HG02623 (cell line): ENCODE results near the gene KRT82.

Experiments
- ATAC-seq: cut with Tn5 transposase; IDR thresholded peaks from one replicate; pipeline ENCODE4 v1.9.1; 2021; ENCODE audit warnings: moderate library complexity; ENCODE audit not compliant: unreplicated experiment

Gene KRT82

DNA sequence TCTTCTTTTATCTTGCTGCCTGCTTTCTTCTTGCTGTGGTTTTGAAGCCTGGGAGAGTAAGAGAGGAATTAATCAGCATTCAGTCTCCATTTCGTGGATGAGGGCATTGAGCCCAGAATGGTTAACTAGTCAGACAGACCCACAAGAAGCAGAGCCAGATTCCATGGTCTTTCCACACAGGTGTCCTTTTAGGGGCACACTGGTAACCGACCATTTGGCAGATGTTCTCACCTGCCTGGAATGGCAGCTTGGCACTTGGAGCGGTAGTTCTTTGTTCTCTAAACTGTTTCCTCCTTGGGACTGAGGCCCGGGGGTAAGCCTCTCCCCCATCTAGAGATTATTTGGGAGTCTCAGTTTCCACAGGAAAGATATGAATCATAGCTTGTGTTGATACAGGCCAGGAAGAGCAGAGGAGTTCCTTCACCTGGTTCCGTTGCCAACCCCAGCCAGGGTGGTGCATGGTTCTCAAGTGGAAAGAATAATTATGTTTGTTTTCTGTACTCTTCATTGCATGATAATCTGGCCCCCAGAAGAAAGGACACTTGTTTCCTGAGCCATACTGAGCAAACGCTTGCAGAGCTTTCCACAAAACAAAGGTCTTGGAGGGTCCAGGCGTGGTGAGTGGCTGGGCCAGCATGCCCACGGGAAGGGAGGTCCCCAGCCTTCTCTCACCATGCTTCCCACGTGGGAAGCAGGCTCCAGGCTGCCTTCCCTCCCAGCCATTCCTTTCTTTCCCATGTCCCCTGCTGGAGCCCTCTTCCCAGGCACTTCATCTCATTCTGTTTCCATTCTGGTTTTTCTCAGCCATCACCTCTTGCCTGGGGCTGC is 30.1 kb upstream of the KRT82 start:
- ATAC-seq: no peak

DNA sequence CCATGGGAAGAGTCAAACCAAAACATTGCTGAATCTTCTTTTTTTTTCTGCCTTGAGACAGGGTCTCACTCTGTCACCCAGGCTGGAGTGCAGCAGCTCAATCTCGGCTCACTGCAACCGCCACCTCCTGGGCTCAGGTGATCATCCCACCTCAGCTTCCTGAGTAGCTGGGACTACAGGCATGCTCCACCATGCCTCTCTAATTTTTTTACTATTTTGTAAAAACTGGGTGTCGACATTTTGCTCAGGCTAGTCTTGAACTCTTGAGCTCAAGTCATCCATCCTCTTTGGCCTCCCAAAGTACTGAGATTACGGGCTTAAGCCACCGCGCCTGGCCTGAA is 29.5 kb upstream of the KRT82 start:
- ATAC-seq: no peak

DNA sequence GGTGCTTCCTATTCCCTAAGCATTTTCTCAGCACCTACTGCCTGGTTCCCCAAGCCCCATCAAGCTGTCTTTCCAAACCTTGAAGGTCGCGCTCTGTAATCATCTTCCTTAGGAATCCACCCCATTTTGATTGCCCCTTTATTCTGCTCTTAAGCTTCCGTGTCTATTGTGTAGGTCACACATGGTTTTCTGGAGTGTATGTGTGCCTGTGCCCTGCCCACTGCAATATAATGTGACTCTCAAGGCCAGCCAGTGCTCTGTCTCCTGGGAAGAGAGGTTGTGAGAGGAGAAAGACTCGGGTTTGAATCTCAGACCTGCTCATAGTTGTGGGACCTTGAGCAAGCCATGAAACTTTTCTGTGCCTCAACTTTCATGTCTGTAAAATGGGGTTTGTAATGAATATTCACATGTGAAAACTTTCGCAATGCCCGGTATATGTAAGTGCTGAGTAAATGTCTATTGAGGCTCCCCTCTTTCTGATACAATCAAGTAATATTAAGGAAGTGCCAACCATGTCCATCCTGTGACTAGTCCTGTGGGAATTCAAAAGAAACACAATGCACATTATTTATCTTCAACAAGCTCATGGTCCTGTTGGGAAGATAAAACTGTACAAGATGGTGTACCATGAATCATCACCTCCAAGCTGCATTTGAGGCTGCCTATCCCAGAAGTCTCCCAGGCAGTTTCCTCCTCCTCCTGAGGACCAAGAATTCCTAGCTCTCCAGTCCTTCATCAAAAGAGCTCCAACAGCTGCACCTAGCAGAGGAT is 28.8 kb upstream of the KRT82 start:
- no peak for ATAC-seq

DNA sequence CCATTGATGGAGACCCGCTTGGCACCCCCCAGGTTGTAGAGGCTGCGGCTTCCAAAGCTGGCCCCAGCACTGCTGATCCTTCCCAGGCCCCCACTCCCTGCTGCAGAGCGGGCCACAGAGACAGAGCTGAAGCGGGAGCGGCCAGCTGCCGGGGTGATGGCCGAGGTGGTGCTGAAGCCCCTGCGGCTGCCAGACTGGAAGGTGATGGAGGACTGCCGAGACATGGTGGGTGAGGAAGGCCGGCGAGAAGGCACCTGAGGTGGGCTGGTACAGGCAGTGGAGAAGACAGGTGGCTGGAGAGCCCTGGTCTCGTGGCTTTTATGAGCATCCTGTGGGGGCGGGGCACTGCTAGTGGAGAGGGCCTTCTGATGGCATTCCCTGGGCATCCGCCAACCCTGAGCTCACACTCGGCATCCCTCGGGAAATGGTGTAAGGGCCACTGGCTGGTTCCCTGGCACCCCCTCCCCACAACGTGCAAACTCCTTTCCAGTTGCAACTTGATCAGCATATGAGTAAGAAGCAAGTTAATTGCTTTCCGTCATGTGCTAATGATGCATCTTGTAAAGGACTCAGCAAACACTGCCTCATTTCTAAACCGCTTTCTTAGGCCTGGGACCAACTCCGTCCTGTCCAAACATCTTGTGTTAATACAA is 28.1 kb upstream of the KRT82 start, which contains the start of gene KRT75:
TSS of gene KRT75 (minus strand) at position 291 of the 653 bp plus-strand sequence. CDS start at position 224, 67 bp downstream.
- ATAC-seq: no peak

DNA sequence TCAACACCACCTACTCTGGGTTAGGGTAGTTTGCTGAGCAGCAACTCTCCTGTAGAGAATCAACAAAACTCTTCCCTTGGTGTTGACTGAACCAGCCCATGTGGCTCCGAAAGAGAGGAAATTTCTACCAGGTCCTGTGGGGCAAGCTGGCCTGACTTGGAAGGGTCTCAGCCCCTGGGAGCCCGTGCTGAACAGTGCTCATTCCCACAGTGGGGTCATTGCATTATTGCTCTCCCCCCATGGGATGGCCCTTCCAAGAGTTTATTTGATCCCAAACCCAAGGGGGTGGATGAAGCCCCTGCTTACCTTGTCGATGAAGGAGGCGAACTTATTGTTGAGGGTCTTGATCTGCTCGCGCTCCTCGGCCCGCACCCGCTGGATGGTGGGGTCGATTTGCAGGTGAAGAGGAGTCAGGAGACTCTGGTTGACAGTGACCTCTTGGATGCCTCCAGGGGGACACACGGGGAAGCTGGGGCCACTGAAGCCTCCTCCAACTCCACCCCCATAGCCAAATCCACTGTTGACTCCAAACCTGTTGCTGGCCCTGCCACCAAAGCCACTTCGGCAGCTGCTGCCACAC is 27.5 kb upstream of the KRT82 start:
- no peak for ATAC-seq

DNA sequence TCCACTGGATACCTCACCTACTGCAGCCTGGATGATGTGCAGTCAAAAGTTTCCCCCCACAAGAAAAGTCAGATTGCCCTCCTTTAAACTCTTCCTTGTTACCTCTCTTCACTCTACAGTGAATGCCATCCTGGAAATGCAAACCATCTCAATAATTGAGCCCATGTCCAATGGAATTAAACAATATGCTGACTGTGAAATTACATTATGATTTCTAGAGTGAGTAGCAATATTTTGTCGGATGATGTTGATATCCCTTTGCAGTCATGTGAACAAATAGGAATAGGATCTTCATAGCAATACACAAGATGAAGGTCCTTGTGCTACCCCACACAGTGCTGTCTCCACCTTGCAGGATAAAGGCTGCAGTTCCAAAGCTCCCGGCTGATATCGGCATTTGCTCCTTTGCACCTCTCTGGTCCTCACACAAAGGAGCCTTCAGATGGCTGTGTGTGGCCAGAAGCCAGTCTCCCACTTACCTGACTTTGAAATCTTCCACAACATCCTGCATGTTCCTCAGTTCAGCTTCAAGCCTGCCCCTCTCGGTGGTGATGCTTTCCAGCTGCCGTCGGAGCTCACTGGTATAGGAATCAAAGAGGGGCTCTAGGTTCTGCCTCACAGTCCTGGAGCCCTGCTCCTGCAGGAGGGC is 26.5 kb upstream of the KRT82 start:
- no peak for ATAC-seq

DNA sequence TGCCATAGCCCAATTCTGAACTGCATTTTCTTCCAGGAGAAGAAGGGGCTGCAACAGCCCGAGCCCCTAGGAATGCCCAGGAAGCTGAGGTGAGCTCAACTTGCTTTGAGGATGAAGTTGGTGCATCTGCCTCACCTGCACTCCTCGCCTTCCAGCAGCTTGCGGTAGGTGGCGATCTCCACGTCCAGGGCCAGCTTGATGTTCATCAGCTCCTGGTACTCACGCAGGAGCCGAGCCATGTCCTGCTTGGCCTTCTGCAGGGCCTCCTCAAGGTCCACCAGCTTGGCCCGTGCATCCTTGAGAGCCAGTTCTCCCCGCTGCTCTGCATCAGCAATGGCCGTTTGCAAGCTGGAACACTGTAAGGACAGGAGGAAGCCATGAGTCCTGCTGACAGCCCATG is 22.0 kb upstream of the KRT82 start:
- ATAC-seq: no peak

DNA sequence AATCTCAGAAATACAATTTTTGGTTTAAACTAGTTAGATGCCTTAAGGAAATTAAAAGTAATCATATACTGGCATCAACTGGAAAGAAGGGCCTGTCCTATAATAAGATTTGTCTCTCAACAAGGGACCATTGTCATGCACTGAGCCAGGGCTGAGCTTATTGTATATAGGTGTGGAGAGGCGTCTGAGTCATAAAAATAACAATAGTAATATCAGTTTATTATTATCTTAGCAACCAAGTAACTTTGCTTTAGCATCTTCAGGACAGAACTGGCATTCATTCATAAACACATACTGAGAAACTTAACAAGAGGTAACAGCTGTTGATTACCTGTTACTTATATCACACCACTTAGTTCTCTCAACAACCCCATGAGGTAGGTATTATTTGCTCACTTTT is 20.9 kb upstream of the KRT82 start:
- no peak for ATAC-seq

DNA sequence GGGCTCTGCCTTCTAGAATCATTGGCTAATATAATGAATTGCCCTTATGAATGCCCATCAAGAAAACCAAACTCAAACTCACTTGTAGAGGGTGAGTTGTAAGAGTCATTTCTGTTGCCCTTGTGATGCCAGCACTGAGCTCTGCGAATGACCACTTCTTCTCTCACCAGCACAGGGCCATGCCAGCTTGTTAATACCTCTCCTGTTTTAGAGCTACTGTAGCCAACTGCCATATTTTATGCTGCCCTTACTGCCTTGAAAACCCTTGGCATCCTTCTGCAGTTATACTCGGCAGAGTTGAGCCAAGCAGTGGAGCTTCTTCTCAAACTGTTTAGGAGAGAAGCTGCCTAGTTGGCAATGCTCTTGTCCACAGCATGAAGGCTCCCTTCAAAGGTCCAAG is 19.9 kb upstream of the KRT82 start:
- no peak for ATAC-seq

DNA sequence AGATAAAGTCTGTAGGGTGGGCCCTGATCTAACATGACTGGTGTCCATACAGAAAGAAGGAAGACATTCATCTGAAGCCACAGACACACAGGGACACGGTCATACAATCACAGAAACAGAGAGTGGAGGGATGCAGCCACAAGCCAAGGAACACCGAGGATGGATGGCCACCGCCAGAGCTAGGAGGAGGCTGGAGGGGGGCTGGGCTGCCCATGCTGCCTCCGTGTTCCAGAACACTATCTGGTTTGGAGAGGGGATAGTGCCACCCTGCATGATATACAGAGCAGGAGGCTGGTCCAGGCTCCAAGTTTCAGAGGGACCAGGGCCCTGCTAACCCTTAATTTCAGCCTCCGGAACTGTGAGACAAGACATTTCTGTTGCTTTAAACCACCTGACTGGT is 19.3 kb upstream of the KRT82 start:
- no peak for ATAC-seq

DNA sequence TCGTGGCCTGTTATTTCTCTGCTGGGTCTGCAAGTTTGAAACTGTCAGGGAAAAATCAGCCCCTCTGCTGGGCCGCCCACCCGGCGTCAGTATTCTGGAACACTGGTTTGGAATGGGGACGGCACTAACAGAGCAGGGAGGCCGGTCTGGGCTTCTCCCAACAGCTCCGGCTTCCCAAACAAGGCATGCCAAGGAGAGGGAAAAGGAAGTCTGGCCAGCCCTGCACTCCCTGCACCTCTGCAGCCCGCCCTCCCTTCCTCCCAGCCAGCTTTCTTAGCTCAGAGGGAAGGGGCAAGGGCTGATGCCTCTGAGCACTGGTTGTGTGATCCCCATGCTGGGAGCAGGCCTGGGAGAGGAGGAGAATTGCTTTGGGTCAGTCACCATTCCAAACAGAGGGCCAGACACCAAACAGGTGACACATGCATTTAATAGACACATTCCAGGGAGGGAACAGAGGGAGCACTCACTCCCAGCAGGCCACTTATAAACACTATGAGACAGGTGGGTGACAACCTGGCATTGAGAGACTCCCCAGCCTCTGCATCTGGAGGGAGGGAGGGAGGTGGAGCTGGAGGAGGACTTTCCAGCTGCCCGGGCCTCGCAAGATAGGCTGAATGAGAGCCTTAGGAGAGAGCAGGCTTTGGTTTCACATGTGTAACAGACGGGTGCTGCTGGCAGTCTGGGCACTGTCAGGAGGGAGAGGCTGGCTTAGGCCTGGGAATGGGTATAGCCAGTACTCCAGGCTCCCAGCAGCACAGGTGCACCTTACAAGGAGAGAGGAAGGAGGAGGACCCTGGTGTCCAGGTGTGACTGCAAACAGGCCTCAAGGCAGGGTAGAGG is 17.7 kb upstream of the KRT82 start:
- no peak for ATAC-seq

DNA sequence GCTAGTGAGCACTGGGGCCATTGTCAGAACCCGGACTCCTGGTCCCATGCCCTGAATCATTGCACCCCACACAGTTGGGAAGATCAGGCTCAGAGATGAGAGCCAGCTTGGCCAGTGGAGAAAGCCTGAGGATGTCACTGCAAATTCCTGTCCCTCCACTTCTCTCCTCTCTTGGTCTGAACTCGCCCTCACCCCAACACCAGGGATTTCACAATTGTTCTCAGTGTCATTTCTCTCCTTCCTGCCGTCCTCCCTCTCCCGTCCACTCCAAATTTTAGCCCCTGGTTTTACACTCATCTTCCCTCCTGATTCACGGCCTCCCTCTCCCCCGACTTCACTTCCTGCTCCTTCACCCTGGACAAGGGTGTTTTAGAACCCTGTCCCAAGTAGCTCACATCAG is 16.9 kb upstream of the KRT82 start:
- no peak for ATAC-seq

DNA sequence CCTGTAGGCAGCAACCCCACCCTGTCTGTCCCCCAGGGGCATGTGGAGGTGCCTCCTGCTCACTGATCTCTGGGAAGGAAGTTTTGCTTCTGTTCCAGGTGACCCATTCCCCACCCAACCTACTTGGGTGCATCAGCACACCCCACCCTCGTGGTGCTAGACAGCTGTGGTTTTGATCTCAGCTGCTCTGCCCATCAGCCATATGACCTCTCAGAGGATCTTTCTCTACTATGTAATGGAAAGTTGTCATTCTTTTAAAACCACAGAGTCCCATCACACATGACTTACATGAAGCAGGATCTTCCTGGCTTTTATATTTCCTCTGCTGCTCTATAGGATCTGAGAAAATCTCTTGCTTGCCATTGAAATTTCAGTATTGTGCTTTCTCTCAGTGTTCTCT is 13.5 kb upstream of the KRT82 start:
- no peak for ATAC-seq

DNA sequence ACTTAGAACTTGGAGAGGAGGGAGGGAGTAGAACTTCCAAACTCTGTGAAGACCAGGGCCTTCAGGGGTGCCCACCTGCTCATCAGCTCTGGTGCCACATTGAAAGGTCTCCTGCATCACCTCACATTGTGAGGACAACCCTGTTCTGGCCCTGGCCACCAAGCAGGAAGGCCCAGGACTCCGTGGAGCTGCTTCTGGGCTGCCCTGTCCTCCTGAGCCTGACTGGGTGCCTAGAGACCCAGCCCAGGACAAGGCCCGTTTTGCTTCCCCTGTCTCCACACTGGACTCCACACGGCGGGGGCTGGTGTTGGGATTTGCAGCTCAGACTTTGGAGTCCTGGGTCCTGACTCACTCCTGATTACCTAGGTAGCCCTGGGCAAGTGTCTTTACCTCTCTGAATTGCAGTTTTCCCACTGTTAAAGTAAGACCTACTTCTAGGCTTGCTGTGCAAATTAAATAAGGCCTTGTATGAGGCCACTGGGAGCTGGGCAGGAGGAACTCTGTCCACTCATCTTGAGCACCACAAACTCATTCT is 12.5 kb upstream of the KRT82 start:
- no peak for ATAC-seq

DNA sequence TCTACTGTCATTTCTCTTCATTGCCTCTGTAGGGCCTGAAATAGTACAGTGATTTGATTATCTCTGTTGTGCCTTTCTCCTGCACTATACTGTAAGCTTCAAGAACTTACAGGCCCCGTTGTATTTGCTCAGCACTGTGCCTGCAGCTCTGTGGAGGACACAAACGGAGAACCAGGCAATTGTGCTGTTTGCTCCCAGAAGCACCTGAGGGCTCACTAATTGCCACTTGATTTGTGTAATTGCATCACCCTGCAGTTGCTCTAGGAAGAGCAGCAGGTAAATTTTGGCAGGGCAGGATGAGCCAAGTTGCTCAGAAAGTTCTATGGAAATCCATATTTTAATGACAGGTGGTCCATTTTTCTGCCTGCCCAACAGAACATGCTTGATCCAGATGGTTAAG is 11.6 kb upstream of the KRT82 start:
- no peak for ATAC-seq

DNA sequence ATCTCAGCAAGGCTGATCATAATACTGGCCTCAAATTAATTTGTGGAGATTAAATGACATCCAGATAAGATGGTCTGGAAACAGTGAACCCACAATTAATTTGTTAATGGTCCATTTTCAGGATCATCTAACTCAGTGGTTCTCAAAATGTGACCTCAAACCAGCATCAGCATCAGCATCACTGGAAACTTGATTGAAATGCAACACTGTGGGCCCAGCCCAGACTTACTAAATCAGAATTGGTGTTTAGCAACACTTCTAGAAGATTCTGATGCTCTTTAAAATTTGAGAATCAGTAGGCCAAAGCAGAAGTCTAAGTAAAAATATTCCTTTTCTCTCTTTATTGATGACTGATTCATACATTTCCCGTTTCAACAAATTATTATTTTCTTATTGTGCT is 10.7 kb upstream of the KRT82 start:
- no peak for ATAC-seq

DNA sequence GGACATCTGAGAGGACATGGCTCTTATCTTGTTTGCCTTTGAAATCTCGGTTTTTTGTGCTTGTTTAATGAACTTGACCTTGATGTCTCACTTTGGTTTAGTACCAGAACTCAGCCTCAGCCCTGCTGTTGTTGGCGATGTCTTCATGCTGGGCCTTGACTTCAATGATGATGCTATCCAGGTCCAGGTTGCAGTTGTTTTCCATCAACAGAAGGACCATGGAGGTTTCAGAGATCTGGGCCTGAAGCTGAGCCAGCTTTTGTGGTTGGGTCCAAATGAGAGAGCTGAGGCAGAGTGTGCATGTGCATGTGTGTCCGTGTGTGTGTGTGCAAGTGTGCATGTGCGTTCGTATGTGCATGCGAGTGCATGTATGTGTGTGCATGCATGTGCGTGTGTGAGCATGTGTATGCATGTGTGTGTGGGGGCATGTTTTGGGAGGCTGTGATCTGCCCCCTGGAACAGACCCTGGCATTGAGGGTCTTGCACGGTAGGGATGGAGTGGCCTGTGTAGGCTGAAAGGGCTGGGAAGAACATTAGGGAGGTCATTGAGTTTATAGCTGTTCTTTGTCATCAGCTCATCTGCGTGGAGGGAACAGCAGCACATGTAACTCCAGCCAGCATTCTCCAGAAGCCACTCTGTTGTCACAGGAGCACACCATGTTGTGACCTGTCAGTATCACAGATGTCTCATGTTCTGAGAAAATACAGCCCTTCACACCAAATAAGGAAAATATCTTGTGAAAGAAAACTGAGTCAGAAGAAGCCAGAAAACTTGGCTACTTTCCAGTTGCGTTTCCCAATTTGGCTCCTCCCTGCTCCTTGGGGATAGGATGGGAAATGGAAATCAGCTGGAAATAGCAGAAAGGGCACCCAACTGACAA is 10.0 kb upstream of the KRT82 start:
- ATAC-seq: no peak

DNA sequence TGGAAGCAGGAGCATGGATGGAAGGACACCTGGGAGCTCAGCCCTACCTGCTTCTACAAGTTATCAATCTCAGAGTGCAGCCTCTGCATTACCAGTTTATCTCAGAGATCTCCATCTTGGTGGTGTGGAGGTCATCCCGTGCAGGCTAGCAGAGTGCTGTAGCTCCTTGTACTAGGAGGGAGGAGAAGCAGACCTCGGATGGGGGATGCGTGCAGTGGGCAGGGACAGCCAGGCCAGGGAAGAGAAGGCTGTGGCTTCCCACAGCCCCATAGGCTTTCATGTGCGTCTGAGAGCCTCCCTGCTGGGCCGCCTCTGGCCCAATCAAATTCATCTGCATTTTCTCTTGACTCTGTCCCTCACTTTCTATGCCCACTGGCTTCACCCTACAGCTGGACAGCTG is 8.8 kb upstream of the KRT82 start:
- ATAC-seq: no peak

DNA sequence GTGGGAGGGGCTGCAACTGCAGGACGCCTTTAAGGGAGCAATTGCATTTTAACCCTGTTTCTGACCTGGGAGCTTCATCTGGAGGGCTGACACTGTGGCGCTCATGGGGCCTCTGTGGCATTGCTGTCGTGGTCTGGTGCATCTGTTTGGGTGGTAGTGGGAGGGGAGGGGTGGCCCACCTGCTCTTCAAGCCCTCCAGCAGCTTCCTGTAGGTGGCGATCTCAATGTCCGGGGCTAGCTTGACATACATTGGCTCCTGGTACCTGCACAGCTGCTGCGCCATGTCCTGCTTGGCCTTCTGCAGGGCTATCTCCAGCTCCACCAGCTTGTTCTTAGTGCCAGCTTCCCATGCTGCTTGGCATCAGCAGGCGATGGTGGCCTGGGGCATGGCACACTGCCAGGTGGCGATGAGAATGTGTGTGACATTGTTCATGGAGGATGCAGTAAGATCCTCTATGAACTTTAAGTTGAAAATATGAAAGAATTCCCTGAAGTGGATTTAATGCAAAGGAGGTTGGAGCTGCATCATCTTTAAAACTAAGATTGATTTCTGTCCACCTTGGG is 7.7 kb upstream of the KRT82 start:
- no peak for ATAC-seq
